HCT116 (cell line): ENCODE measurements around the gene CEMIP2.
A peak's percentile ranks its signal among the peaks of the same experiment; 100 is the strongest.

Source experiments
- CBX3 ChIP-seq: IDR thresholded peaks from 2 replicates; pipeline ENCODE4 v1.6.1; 2012; ENCODE audit warnings: low read depth
- CEBPB ChIP-seq: IDR thresholded peaks from 2 replicates; pipeline ENCODE4 v1.6.1; 2012; ENCODE audit warnings: low read depth
- MAX ChIP-seq: IDR thresholded peaks from 2 replicates; pipeline ENCODE4 v1.6.1; 2012
- REST ChIP-seq: IDR thresholded peaks from 2 replicates; pipeline ENCODE4 v1.6.1; 2012; ENCODE audit warnings: low read depth
- SRF ChIP-seq: IDR thresholded peaks from 2 replicates; pipeline ENCODE4 v1.6.1; 2012; ENCODE audit warnings: low read depth
- TCF7L2 ChIP-seq: IDR thresholded peaks from 2 replicates; pipeline ENCODE4 v1.7.0; 2011; ENCODE audit warnings: borderline replicate concordance, inconsistent platforms; ENCODE audit not compliant: insufficient read depth, insufficient read length; ENCODE audit errors: extremely low read depth
- YY1 ChIP-seq: IDR thresholded peaks from 2 replicates; pipeline ENCODE4 v1.6.1; 2011; ENCODE audit warnings: low read length, low read depth, moderate library complexity, mild to moderate bottlenecking; ENCODE audit not compliant: insufficient replicate concordance; ENCODE audit errors: extremely low read depth
- TF ChIP-seq, protein P1 (sequence below), 3 experiments: fragments of 200-600 bp in 1 of 3; sonication (generic) in 1 of 3; IDR thresholded peaks in 2 of 3; conservative IDR thresholded peaks in 1 of 3; 2 replicates each; pipeline ENCODE4 v1.5.1; 2012 to 2017; ENCODE audit warnings: low read depth in 2 of 3, low read length in 2 of 3, antibody characterized with exemption in 1 of 3, borderline replicate concordance in 1 of 3, control low read depth in 1 of 3, mild to moderate bottlenecking in 1 of 3, mixed read lengths in 1 of 3, mixed run types in 1 of 3, moderate library complexity in 1 of 3; ENCODE audit not compliant: insufficient read depth in 1 of 3

DNA sequence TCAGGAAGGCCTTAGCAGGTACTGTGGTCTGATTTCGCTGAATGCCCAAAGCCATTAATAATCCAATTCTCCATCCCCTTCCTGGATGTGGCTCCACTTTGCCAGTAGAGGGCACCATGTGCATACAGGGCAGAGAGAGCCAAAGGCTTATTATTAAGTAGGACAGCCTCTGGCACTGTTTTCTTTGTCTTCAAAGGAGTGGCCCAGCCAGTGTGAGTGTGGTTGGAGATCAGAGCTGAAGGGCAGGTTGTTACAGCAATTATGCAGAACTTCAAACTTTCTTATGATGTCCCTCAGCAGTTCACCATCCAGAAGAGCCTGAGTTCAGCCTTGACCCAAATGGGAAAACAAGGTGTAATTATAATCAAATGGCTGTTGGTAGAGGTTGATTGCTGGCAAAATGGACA is 38.6 kb upstream of the CEMIP2 start:
- TF ChIP-seq TCF7L2 (peak; percentile 70), YY1 (no peak), CEBPB (no peak), SRF (no peak), CBX3 (peak; percentile 66), REST (no peak), MAX (no peak)
- TF ChIP-seq, protein P1, sequence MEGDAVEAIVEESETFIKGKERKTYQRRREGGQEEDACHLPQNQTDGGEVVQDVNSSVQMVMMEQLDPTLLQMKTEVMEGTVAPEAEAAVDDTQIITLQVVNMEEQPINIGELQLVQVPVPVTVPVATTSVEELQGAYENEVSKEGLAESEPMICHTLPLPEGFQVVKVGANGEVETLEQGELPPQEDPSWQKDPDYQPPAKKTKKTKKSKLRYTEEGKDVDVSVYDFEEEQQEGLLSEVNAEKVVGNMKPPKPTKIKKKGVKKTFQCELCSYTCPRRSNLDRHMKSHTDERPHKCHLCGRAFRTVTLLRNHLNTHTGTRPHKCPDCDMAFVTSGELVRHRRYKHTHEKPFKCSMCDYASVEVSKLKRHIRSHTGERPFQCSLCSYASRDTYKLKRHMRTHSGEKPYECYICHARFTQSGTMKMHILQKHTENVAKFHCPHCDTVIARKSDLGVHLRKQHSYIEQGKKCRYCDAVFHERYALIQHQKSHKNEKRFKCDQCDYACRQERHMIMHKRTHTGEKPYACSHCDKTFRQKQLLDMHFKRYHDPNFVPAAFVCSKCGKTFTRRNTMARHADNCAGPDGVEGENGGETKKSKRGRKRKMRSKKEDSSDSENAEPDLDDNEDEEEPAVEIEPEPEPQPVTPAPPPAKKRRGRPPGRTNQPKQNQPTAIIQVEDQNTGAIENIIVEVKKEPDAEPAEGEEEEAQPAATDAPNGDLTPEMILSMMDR (IDR thresholded peaks at IDR 0.05 in 2 of 3, conservative IDR thresholded peaks at IDR 0.05 in 1 of 3; ENCODE audit: borderline replicate concordance in 1 of 3, insufficient read depth in 1 of 3, low read depth in 2 of 3, low read length in 2 of 3), result peak; percentile 89 to 99 (median 93)
